ENCODE results near the gene ZC3H7A. TPM values are rescaled to one million over a fixed set of nuclear protein-coding genes. Genes with fewer than 3 reads are reported as not detected.

ZC3H7A gene
- total and polyA plus RNA-seq, 2 of the 13 experiments (the other 11 are each of a cell fraction or from before 2014, with no cell fraction given), result 29.2 to 36.8 TPM

GRCh38 chr16:11793840-11794239 lies 3.2 kb downstream of the ZC3H7A start:
- in situ Hi-C loops (cut with HindIII; ENCODE audit: extremely low pct_ligation_motif_present, low pct_unique_long_range_greater_than_20kb) (no loop called here), intact Hi-C loops (cut with micrococcal nuclease; ENCODE audit: unreplicated experiment) (loop anchor here (1.0 to 10.0 kb wide), 2 partner anchors 8 to 209 kb away; partner anchors contain the start of gene LITAF)
- TF ChIP-seq CC2D1A (CRISPR knock-in tag; IDR thresholded peaks at IDR 0.05) (no peak), GABPA (IDR thresholded peaks at IDR 0.05; ENCODE audit: low read depth, low read length) (no peak), GABPA (CRISPR knock-in tag; IDR thresholded peaks at IDR 0.05; ENCODE audit: low read depth) (no peak), SSRP1 (CRISPR knock-in tag; IDR thresholded peaks at IDR 0.05) (no peak), ZNF850 (CRISPR knock-in tag; conservative IDR thresholded peaks at IDR 0.05) (no peak), ATF7-NPFF (CRISPR knock-in tag; IDR thresholded peaks at IDR 0.05; ENCODE audit: low read depth) (no peak), ZNF570 (CRISPR knock-in tag; IDR thresholded peaks at IDR 0.05; ENCODE audit: borderline replicate concordance) (no peak), ZBTB43 (CRISPR knock-in tag; conservative IDR thresholded peaks at IDR 0.05) (no peak), ZNF350 (CRISPR knock-in tag; IDR thresholded peaks at IDR 0.05; ENCODE audit: borderline replicate concordance, low read depth) (no peak), CREB1 (IDR thresholded peaks at IDR 0.05) (no peak), CREB1 (CRISPR knock-in tag; IDR thresholded peaks at IDR 0.05) (no peak)
- H3K27ac ChIP-seq (ENCODE audit: extremely low read length, insufficient read depth, low read length), result peak overlapping the region; percentile 52
- no peak for FAIRE-seq
- peaks cover 53% of the 10 kb centered on the region for H4K20me1 ChIP-seq (ENCODE audit: insufficient read depth, low read length)
- CTCF ChIA-PET (ENCODE audit: low intra/inter-chr PET ratio, low total read pairs), result no interaction called here
- no peak overlapping the region for H3K4me3 ChIP-seq (replicated peaks in 1 of 3; ENCODE audit: insufficient read depth in 1 of 3, low read depth in 2 of 3, low read length in 3 of 3)
- DNase-seq (ENCODE audit: low spot score), result no peak
- H3K9ac ChIP-seq (ENCODE audit: insufficient read depth, low read depth, low read length), result no peak overlapping the region
- H3K36me3 ChIP-seq (replicated peaks in 1 of 2; ENCODE audit: control insufficient read depth in 1 of 2, insufficient read depth in 2 of 2, low read length in 2 of 2), result peaks cover 0 to 8% of the 10 kb centered on the region in 2 experiments; a peak in 2 of 5 replicates
- no TSS peak for BruUV-seq (replicated peaks)
- H2AFZ ChIP-seq (ENCODE audit: low read length), result no peak overlapping the region
- 85% methylated on average over 7 of the region's 7 CpGs for WGBS (ENCODE audit: low lambda C conversion rate)
- peaks cover 78% of the 10 kb centered on the region for H3K4me1 ChIP-seq (ENCODE audit: insufficient read depth, low read length)
- peak overlapping the region; percentile 56 for H3K4me2 ChIP-seq (ENCODE audit: low read depth, low read length)
- peaks cover 91% of the 10 kb centered on the region for H3K79me2 ChIP-seq (ENCODE audit: insufficient read depth, low read length)
- POLR2A ChIA-PET, result interaction anchor here (1.3 to 5.5 kb wide), 2 partner anchors 45 to 51 kb away, joined by 3 to 85 read pairs; partner anchors contain the start of gene TXNDC11
- H3K27me3 ChIP-seq (ENCODE audit: control insufficient read depth in 1 of 2, insufficient read depth in 2 of 2, low read length in 2 of 2), result no peaks in the 10 kb centered on the region; a peak in 1 of 5 replicates
- ATAC-seq, result no peak
- no peaks in the 10 kb centered on the region for H3K9me3 ChIP-seq (ENCODE audit: low read length)

Data from HepG2 (cell line).